Stimulated activated CD8-positive, alpha-beta memory T cell treated with anti-CD3 and anti-CD28 coated beads, Interleukin-7, amount 100 ng/mL, for 4 hours (primary cell): Measurements from ENCODE around the gene C17orf113.
"Not testable (repeated sequence)": the region's sequence is repeated elsewhere in the genome, so short reads cannot be mapped to it uniquely, and the experiment has no call there.

ENCODE experiments used
- DNase-seq, 2 donors: peaks; one replicate each; pipeline ENCODE4 v3.0.0-alpha.2; 2020; ENCODE audit warnings: low read depth in 2 of 2

C17orf113 gene

DNA sequence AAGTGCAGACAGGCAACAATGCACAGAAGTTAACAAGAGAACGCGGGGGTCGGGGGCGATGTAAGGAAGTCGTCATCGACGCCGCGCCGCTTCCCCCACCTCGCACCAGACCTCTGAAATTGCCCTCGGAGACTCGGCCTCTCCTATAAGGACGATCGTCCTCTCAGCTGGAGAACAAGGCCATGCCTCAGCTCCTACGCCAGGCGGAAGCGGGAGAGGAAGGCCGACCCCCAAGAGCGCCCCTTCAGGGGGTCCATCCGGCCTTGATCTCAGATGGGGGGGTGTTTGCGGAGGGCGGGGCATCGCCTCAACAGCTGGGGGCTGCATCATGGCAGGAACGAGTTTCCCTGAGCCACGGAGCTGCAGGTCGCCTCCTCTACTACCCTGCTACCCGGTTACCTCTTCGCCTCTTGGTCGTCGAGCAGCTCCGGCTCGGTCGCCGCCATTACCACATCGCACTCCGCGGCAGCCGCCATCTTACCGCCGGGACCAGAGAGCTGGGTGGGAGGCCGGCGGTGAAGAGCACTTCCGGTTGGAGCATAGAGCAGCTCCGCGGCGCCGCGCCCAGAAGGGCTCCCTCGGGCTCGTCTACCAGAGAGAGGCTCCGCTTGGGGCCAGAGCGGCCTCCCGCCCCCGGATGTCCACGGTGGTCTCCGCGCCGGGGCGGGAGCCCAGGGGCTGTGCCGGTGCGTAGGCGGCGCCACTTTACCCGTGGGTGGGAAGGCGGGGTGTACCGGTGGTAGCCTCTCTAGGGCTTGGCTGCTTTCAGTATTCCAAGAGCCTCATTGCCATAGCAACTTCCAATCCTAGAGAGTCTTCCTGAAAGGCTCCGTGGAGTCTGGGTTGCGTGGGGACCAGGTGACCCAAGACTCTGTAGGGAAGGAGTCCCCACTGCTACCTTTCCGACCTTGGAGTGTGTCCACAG, 33.2 kb downstream of the C17orf113 start, which contains the start of gene DNAJC7:
Gene DNAJC7, minus strand, starts transcription at position 499 of the 925 bp plus-strand sequence. Its CDS starts 23 bp downstream, at position 476.
- peak; percentile 80 to 88 for DNase-seq

GRCh38 chr17:42016411-42016831, 34.0 kb downstream of the C17orf113 start:
- DNase-seq: no peak

DNA sequence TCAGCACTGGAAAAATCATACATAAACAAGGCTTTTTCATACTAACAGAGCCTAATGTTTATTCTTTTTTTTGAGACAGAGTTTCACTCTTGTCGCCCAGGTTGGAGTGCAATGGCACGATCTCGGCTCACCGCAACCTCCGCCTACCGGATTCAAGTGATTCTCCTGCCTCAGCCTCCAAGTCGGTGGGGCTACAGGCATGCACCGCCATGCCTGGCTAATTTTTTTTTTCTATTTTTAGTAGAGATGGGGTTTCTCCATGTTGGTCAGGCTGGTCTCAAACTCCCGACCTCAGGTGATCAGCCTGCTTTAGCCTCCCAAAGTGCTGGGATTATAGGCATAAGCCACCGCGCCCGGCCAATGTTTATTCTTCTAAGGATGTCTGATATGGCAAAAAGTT, 36.7 kb downstream of the C17orf113 start:
- not testable (repeated sequence) for DNase-seq

- not testable (repeated sequence) for DNase-seq
Measured at GRCh38 chr17:42012363-42012762, 38.0 kb downstream of the C17orf113 start.

DNA sequence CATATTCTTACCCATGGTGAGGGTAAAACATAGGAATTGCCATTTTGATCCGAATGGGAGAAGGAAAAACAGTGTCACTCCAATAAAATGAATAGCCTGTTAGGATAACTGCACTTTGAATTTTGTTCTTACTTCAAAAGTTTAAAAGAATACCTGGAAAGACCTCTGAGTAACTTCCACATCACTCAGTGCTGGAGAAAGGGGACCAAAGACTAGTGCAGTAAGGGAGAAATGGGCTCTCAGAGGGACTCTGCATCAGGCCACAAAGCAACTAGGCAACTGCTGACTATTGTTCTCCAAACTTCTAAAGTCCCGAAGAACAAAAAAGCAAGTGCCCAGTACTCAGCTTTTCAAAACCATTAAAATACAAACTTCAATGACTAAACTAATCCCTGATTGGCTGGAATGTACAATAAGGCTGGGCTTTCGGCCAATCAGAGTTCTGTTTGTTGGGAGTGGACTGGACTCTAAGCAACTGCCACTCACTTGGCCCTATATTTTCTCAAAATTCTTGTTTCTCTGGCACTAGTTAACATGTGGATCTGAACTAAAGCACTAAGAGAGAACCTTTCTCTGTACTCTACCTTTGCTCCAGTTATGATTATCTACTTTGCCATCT, 39.4 kb downstream of the C17orf113 start:
- no peak for DNase-seq

- DNase-seq: not testable (repeated sequence)
Measured at GRCh38 chr17:42010266-42010680, 40.1 kb downstream of the C17orf113 start.

GRCh38 chr17:42009170-42009569, 41.2 kb downstream of the C17orf113 start:
- no peak for DNase-seq

- no peak for DNase-seq
Measured at GRCh38 chr17:42005166-42005565, 45.2 kb downstream of the C17orf113 start.

DNA sequence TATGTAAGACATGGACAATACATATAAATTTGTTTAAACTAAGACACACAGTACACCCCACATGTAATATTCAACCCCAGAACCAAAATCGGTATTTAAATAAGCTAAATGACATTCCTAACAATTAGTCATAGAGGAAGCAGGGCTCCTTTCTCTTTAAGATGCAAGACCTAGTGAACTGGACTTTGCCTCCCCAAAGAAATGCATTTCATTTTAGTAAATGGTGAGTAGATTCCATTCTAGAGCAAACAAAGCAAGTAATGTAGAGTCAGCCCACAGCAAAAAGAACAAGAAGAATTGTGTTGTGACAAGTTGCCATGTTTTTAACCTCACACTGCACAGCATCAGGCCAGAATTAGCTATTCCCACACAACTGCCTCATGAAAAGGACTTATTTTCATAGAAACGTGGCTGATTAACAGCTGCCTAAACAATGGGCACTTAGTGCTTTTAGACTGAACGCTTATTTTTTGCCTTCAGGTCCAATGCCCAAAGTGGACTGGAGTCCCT, 47.6 kb downstream of the C17orf113 start:
- no peak for DNase-seq

GRCh38 chr17:42002175-42002791, 48.1 kb downstream of the C17orf113 start:
- no peak for DNase-seq

DNA sequence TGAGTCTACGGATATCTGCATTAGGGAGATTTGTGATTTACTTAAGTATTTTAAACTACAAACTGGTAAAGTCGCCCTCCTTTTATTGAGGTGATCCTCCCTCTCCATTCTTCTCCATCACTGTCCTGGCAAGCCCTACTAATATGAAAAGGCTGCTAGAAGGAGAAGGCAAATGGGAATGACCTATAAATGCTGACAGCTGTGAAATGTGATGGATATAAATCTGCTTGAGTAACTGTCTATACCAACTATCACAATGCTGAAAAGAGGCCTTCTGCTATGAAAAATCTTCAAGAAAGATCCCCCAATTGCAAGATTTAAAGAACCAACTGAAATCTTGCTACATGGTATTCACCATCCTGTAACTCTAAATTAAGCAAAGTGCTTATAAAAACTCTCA, 48.7 kb downstream of the C17orf113 start:
- no peak for DNase-seq

DNA sequence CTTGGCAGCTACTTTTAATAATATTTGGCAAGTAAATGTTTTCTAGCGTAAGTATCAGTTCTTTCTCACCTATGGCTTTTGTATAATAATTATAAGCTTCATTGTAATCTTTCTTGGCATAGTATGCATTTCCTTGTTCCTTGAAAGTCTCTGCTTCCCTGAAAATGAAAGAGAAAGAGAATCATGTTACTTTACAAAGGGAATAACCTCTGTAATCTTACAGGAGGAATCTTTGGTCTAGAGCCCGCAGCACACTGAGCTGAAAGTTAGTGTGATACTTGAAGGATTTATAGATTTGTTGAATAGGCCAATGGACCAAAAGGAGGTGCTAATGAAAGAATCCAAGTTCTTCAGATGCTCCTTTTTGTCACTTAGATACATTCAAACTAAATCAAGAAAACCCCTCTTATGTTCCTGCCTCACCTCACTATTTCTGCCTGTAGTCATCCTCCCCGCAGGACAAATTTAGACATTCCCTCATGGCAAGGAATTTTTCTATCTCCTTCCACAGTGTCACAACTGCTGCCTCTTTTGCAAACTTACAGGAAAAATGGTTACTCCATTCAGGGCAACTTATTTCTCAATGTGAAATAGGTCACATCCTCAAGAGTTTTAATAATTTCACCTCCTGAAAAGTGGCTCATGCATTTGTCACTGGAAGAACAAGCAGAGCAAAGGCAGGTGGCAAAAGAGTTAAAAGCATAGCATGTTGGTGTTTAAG, 49.8 kb downstream of the C17orf113 start:
- DNase-seq: no peak

DNA sequence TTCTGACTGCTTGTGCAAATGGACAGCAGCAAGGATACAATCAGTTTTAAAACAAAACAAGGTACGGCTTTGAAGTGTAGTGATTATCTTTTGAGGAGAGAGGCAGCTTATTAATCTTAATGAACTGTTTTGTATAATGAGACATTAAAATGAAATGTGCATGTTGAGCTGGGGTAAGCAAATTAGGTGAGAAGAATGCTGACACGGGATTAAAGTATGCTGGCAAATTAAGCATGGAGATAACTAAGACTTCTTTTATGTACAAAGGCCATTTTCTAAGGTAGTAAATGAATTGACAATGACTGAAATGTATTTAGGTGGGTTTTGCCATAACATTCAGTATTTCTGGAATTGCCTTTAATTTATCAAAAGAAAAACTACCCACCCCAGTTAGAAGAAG, 51.9 kb downstream of the C17orf113 start:
- no peak for DNase-seq

- no peak for DNase-seq
Measured at GRCh38 chr17:41996855-41997164, 53.6 kb downstream of the C17orf113 start.

DNA sequence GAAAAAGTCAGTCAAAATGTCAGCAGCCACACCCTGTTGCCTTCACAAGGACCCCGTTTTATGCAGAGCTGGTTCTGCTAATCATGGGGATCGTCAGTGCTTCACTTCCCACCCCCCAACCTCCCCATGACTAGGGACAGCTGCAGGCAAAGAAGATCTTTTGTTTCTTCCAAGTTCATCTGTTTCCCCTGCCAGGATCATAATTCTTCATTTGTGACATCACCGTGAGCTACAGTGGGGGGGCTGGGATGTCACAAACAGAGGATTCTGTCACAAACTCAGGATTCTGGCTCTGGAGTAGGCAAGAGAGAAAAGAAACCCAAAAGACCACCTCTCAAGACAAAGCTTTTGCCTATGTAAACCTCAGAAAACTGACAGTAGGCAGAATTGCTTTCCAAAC, 57.8 kb downstream of the C17orf113 start:
- no peak for DNase-seq

GRCh38 chr17:41989702-41990419, 60.5 kb downstream of the C17orf113 start:
- no peak for DNase-seq

GRCh38 chr17:41988418-41988817, 62.0 kb downstream of the C17orf113 start:
- no peak for DNase-seq
